ENCODE measurements around the gene IL22. TPM values are rescaled to one million over a fixed set of nuclear protein-coding genes. Genes with fewer than 3 reads are reported as not detected.

Gene IL22
- total RNA-seq, 1 donor from 2014 or later: not detected

- H3K27ac ChIP-seq: peak overlapping the region; percentile 2
- H3K27ac Mint-ChIP-seq: no peak overlapping the region
- peaks cover 20% of the 10 kb centered on the region for H3K4me1 Mint-ChIP-seq
Measured at GRCh38 chr12:68276402-68276930, 23.1 kb upstream of the IL22 start.

GRCh38 chr12:68272732-68273131, 19.3 kb upstream of the IL22 start:
- Histone ChIP-seq H3K4me1 (peaks cover 20% of the 10 kb centered on the region), H3K36me3 (no peaks in the 10 kb centered on the region), H3K4me3 (no peak overlapping the region), H3K27me3 (no peaks in the 10 kb centered on the region), H3K79me2 (ENCODE audit: low read depth) (no peaks in the 10 kb centered on the region), H4K20me1 (ENCODE audit: low read depth) (no peaks in the 10 kb centered on the region), H3K27ac (no peak overlapping the region), H3K9me3 (ENCODE audit: low read depth) (no peaks in the 10 kb centered on the region), H3F3A (ENCODE audit: low read depth) (peaks cover 12% of the 10 kb centered on the region), H2AFZ (replicated peaks) (no peak overlapping the region), H3K9ac (no peak overlapping the region), H3K4me2 (no peak overlapping the region)
- Mint-ChIP-seq H3K9me3 (no peaks in the 10 kb centered on the region), H3K36me3 (no peaks in the 10 kb centered on the region), H3K27me3 (ENCODE audit: insufficient read depth, low read depth) (no peaks in the 10 kb centered on the region), H3K4me3 (no peak overlapping the region), H3K4me1 (peaks cover 12% of the 10 kb centered on the region), H3K27ac (no peak overlapping the region)
- no peak for TF ChIP-seq CTCF (IDR thresholded peaks at IDR 0.05)
- no peak for TF ChIP-seq EZH2 (IDR thresholded peaks at IDR 0.05)
- TF ChIP-seq EZH2phosphoT487 (IDR thresholded peaks at IDR 0.05): no peak
- DNase-seq (ENCODE audit: low spot score): no peak

More at GRCh38 chr12:68276402-68276930, 23.1 kb upstream of the IL22 start:
- Histone ChIP-seq H3K9ac (no peak overlapping the region), H3F3A (ENCODE audit: low read depth) (peaks cover 12% of the 10 kb centered on the region), H3K36me3 (no peaks in the 10 kb centered on the region), H3K4me2 (peak overlapping the region; percentile 3), H3K79me2 (ENCODE audit: low read depth) (no peaks in the 10 kb centered on the region), H3K27me3 (no peaks in the 10 kb centered on the region), H3K4me1 (peaks cover 20% of the 10 kb centered on the region), H3K4me3 (no peak overlapping the region), H4K20me1 (ENCODE audit: low read depth) (no peaks in the 10 kb centered on the region), H2AFZ (replicated peaks) (no peak overlapping the region), H3K9me3 (ENCODE audit: low read depth) (no peaks in the 10 kb centered on the region)
- H3K4me3 Mint-ChIP-seq: no peak overlapping the region
- H3K36me3 Mint-ChIP-seq: no peaks in the 10 kb centered on the region
- no peaks in the 10 kb centered on the region for H3K9me3 Mint-ChIP-seq
- H3K27me3 Mint-ChIP-seq (ENCODE audit: insufficient read depth, low read depth): no peaks in the 10 kb centered on the region
- no peak for TF ChIP-seq CTCF (IDR thresholded peaks at IDR 0.05)
- no peak for TF ChIP-seq EZH2 (IDR thresholded peaks at IDR 0.05)
- TF ChIP-seq EZH2phosphoT487 (IDR thresholded peaks at IDR 0.05): no peak
- no peak for DNase-seq (ENCODE audit: low spot score)

GRCh38 chr12:68271346-68271745, 17.9 kb upstream of the IL22 start:
- no peaks in the 10 kb centered on the region for H3K79me2 ChIP-seq (ENCODE audit: low read depth)
- no peak overlapping the region for H3K9ac ChIP-seq
- no peaks in the 10 kb centered on the region for H3K9me3 Mint-ChIP-seq
- no peak overlapping the region for H3K4me2 ChIP-seq
- H3K4me1 Mint-ChIP-seq: peaks cover 9% of the 10 kb centered on the region
- no peak overlapping the region for H3K4me3 ChIP-seq
- peak overlapping the region; percentile 58 for H3K27ac Mint-ChIP-seq
- no peaks in the 10 kb centered on the region for H3K27me3 Mint-ChIP-seq (ENCODE audit: insufficient read depth, low read depth)
- H2AFZ ChIP-seq (replicated peaks): no peak overlapping the region
- H3K36me3 ChIP-seq: no peaks in the 10 kb centered on the region
- peaks cover 13% of the 10 kb centered on the region for H3K4me1 ChIP-seq
- H3K27ac ChIP-seq: no peak overlapping the region
- H3F3A ChIP-seq (ENCODE audit: low read depth): peaks cover 7% of the 10 kb centered on the region
- TF ChIP-seq CTCF (IDR thresholded peaks at IDR 0.05) (no peak), EZH2phosphoT487 (IDR thresholded peaks at IDR 0.05) (no peak), EZH2 (IDR thresholded peaks at IDR 0.05) (no peak)
- no peak overlapping the region for H3K4me3 Mint-ChIP-seq
- no peaks in the 10 kb centered on the region for H4K20me1 ChIP-seq (ENCODE audit: low read depth)
- H3K9me3 ChIP-seq (ENCODE audit: low read depth): no peaks in the 10 kb centered on the region
- DNase-seq (ENCODE audit: low spot score): no peak
- no peaks in the 10 kb centered on the region for H3K27me3 ChIP-seq
- no peaks in the 10 kb centered on the region for H3K36me3 Mint-ChIP-seq

Measured in neural progenitor cell (in vitro differentiated cells).